ENCODE results near the gene MAPKAP1.

DNA sequence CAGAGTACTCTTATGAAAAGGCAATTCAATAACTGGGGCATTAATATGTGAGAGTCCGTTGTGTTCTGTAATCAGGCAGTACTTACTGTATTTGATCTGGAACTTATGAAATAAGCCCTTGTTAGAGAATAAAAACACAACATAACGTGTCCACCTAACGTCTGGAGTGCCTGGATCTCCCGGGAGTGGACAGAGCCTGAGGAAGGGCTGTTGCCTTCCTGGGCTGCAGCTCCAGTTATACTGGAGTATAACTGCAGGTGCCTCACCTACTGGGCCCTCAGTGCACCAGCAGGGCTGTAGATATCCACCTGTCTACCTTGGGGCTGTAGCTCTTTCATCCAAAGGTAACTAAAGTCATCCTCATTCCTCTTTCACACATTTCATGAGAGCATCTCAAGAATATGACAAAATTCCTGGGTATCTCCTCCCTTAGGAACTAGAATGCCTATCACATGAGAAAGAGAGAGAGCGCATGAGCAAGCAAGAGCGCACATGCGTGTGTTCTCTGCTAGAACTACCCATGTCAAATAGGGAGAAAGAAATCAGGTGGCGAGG is 245.3 kb downstream of the MAPKAP1 start:
- no peak for TF ChIP-seq POLR2A (IDR thresholded peaks at IDR 0.05)
- TF ChIP-seq, protein P1, sequence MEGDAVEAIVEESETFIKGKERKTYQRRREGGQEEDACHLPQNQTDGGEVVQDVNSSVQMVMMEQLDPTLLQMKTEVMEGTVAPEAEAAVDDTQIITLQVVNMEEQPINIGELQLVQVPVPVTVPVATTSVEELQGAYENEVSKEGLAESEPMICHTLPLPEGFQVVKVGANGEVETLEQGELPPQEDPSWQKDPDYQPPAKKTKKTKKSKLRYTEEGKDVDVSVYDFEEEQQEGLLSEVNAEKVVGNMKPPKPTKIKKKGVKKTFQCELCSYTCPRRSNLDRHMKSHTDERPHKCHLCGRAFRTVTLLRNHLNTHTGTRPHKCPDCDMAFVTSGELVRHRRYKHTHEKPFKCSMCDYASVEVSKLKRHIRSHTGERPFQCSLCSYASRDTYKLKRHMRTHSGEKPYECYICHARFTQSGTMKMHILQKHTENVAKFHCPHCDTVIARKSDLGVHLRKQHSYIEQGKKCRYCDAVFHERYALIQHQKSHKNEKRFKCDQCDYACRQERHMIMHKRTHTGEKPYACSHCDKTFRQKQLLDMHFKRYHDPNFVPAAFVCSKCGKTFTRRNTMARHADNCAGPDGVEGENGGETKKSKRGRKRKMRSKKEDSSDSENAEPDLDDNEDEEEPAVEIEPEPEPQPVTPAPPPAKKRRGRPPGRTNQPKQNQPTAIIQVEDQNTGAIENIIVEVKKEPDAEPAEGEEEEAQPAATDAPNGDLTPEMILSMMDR (IDR thresholded peaks at IDR 0.05) = no peak
- no peak for TF ChIP-seq POLR2AphosphoS5 (IDR thresholded peaks at IDR 0.05)
- no peak for TF ChIP-seq EP300 (IDR thresholded peaks at IDR 0.05)

All from gastroesophageal sphincter (tissue), 3 donors.